Stimulated activated naive B cell treated with anti-CD40 and anti-IgM and Interleukin-4, amounts not matched to agents 10 μg/mL and 1 μg/mL and 100 μg/mL, for 72 hours (primary cell): ENCODE measurements around the gene HIPK2.

ENCODE experiments used
- ATAC-seq, 2 donors: fragments of 150-1000 bp; cut with Tn5 transposase; replicated peaks; 2 replicates each; pipeline ENCODE4 v1.10.0; 2021; ENCODE audit warnings: moderate library complexity in 1 of 2
- DNase-seq: peaks from one replicate; pipeline ENCODE4 v3.0.0; 2021
- H3K27ac Mint-ChIP-seq: one replicate; pipeline ENCODE4 v1.8.0; 2022; ENCODE audit warnings: mild to moderate bottlenecking, mixed read lengths
- H3K27me3 Mint-ChIP-seq, 2 donors: one replicate each; pipeline ENCODE4 v1.8.0; 2022; ENCODE audit warnings: mixed read lengths in 2 of 2
- H3K36me3 Mint-ChIP-seq, 2 donors: one replicate each; pipeline ENCODE4 v1.8.0; 2022; ENCODE audit warnings: mixed read lengths in 2 of 2, mild to moderate bottlenecking in 1 of 2
- H3K4me1 Mint-ChIP-seq, 2 donors: one replicate each; pipeline ENCODE4 v1.8.0; 2022; ENCODE audit warnings: mixed read lengths in 2 of 2, mild to moderate bottlenecking in 1 of 2
- H3K4me3 Mint-ChIP-seq, 2 donors: one replicate each; pipeline ENCODE4 v1.8.0; 2022; ENCODE audit warnings: mild to moderate bottlenecking in 2 of 2, mixed read lengths in 2 of 2, moderate library complexity in 1 of 2
- H3K9me3 Mint-ChIP-seq, 2 donors: one replicate each; pipeline ENCODE4 v1.8.0; 2022; ENCODE audit warnings: mixed read lengths in 2 of 2, mild to moderate bottlenecking in 1 of 2

Gene HIPK2

DNA sequence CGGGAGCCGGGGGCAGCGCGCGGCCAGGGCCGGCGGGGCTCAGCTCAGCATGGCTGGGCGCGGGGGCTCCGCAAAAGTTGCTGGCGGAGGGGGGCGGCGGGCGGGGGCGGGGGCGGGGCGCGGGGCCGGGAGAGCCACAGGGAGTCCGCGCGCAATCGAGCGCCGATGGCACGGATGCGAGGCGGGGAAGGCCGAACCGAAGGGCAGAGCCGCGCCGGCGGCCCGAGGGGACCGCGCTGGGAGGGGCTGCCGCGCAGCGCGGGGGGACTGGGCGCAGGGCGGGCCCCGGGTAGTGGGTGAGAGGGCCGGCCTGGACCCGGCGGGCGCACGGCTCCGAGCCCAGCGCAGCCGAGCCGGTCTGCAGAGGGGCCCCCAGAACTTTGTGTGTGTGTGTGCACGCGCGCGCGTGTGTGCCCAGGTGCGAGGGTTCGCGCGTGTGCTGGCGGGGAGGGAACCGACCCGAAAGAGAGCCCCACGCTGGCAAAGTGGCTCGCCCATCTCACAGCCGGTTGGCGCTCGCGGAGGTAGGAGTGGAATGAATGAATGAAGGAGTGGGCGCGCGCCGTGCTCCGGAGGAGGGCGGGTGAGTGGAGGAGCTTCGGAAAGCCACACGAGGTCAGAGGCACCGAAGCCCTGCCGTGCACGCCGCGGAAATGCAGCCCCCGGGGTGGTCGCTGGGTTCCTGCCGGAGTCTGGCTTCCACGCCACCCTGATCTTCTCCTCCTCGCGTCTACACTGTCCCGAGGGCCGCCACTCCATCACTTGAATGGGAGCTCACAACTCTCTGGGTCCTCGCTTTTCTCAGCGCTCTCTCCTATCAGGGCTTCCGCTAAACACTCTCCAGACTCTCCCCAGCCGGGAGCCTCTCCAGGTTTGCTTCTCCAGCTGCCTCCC is at the start of gene HIPK2:
Gene HIPK2 (minus strand): TSS at position 51 of the 894 bp plus-strand sequence. CDS start 375 bp downstream, outside the sequence.
- Mint-ChIP-seq H3K9me3 (no peaks in the 10 kb centered on the region), H3K4me3 (peak within 1 kb of the TSS; percentile 96 to 100), H3K4me1 (peaks cover 36 to 50% of the 10 kb centered on the region in 2 donors), H3K36me3 (peaks cover 5 to 15% of the 10 kb centered on the region in 2 donors), H3K27ac (peak within 1 kb of the TSS; percentile 99), H3K27me3 (peaks cover 15 to 28% of the 10 kb centered on the region in 2 donors)
- peak; percentile 62 for DNase-seq
- ATAC-seq = peak; percentile 62 to 72

DNA sequence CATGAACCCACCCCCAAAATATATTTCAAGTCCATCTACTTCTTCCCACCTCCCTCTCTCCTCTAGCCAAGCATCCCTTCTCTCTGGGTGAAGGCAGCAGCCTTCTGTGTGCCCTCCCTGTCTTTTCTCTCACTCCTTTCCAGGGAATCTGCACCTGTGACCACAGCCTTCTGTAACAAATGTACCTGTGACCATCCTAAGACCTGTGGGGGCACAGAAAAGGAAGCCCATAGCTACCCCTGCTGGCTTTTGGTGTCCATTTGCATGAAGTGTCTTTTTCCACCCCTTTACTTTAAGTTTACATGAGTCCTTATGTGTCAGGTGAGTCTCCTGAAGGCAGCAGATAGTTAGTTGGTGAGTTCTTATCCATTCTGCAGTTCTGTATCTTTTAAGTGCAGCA is 49.2 kb upstream of the HIPK2 start:
- Mint-ChIP-seq H3K4me1 (peaks cover 18 to 35% of the 10 kb centered on the region in 2 donors), H3K27me3 (peaks cover 0 to 4% of the 10 kb centered on the region in 2 donors), H3K27ac (no peak overlapping the region), H3K36me3 (peaks cover 0 to 4% of the 10 kb centered on the region in 2 donors), H3K9me3 (no peaks in the 10 kb centered on the region), H3K4me3 (no peak overlapping the region)
- ATAC-seq (no peak), DNase-seq (no peak)

DNA sequence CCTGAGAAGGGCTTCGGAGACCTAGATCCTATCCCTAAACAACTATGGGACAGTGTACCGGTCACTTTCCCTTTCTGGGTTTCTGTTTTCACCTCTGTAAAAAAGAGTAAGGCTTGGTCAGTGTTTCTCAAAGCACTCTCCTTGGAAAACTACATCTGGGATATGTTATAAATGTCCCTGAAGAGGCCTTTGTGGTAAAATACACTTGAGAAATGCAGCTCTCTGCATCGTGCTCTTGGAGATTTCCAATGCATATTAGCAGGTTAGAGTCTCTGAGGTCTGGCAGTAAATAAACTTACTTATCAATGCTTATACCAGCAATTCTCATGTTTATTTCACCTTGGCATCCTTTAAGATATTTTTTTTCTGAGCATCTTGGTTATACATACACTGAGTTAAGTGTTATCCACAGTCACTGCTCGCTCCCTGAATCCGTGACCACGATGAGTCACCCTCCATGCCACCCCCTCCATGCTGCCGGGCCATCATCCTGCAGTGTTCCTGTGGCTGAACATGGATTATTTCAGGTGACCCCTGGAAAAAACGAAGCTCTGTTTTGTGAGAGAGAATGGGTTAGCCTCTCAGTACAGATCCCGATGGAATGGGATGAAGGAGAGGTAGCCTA is 48.0 kb upstream of the HIPK2 start:
- Mint-ChIP-seq H3K4me1 (peaks cover 12 to 25% of the 10 kb centered on the region in 2 donors), H3K27ac (no peak overlapping the region), H3K27me3 (peaks cover 0 to 4% of the 10 kb centered on the region in 2 donors), H3K9me3 (no peaks in the 10 kb centered on the region), H3K4me3 (no peak overlapping the region), H3K36me3 (no peaks in the 10 kb centered on the region)
- DNase-seq = no peak
- no peak for ATAC-seq

DNA sequence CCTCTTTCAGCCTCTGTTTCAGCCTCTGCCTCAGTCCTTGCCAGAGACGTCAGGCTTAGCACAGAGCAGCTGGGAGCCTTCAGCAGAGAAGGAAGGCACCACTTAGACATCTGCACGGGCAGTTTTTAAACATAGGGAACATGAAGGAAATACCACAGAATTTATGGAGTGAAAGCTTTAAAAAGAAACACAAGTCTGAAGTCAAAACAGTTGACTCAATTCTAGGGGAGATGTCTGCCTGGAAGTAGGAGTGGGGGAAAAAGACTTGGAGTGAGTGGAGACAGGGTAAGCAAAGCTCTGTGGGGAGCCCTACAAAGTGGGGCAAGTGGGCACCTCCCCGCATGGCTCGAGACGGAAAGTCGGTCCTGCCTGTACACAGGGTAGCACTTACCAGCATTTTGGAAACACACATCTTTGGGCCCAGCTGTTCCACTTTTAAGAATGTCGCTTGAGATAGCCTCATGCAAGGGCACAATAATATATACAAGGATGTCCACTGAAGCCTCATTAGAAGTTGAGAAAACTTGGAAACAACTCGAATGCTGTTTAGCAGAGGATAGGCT is 46.2 kb upstream of the HIPK2 start:
- no peak for DNase-seq
- Mint-ChIP-seq H3K36me3 (no peaks in the 10 kb centered on the region), H3K27me3 (peaks cover 0 to 4% of the 10 kb centered on the region in 2 donors), H3K4me3 (no peak overlapping the region), H3K9me3 (no peaks in the 10 kb centered on the region), H3K27ac (no peak overlapping the region), H3K4me1 (peaks cover 3 to 8% of the 10 kb centered on the region in 2 donors)
- ATAC-seq = no peak

DNA sequence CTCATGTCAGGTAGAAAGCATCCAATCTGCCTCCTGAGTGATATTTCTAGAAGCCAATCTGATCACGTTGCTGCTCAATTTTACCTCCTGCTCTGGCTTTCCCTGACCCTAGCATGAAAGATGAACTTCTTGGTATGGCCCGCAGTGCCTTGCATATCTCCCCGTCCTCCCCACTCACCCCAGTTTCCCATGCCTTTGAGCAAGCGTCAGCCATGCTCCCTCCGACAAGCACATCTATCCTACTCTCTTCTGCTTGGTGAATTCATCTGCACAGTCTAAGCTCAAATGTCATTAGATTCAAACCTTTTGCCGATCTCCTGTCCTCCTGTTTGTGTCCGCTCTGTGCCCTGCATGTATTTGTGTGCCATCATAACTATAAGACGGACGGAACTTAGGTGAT is 45.1 kb upstream of the HIPK2 start:
- no peak for ATAC-seq
- H3K27ac Mint-ChIP-seq = no peak overlapping the region
- no peaks in the 10 kb centered on the region for H3K36me3 Mint-ChIP-seq
- no peak overlapping the region for H3K4me3 Mint-ChIP-seq
- DNase-seq = no peak
- peaks cover 0 to 4% of the 10 kb centered on the region in 2 donors for H3K27me3 Mint-ChIP-seq
- no peaks in the 10 kb centered on the region for H3K4me1 Mint-ChIP-seq
- H3K9me3 Mint-ChIP-seq = no peaks in the 10 kb centered on the region

DNA sequence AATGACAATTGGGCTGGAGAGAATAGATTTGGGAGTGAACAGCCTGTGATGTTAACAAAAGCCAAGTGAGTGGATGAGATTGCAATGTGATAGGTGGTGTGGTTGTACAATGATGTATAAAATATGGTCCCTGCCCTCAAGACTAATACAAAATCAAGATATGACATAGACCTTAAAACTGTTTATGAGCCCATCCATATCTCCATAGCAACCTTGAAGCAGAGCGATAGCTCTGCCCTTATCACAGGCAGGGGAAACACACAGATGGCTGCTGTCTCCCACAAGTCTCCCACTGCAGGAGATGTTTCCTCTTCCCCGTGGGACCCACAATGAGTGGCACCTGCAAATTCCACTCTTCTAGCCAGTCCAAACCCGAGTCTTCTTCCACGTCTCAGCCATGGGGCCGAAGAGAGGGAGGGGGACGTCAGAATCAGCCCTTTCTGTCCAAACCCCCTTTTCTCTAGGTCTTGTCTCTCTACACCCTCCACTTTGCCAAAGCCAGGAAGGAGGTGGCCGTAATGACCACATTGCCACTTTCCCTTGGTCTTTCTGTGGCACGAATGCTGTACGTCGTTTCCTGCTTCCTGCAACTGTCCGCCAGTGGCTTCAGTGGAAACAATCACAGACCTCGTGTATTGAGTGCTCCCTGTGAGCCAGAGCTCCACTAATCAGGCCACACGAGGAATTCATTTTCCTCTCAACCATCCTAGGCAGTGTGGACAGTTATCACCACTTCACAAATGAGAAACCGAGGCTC is 43.7 kb upstream of the HIPK2 start:
- peaks cover 0 to 4% of the 10 kb centered on the region in 2 donors for H3K36me3 Mint-ChIP-seq
- H3K9me3 Mint-ChIP-seq = peaks cover 7 to 8% of the 10 kb centered on the region in 2 donors
- ATAC-seq = no peak
- no peak for DNase-seq
- no peaks in the 10 kb centered on the region for H3K4me1 Mint-ChIP-seq
- H3K4me3 Mint-ChIP-seq = no peak overlapping the region
- H3K27me3 Mint-ChIP-seq = peaks cover 0 to 5% of the 10 kb centered on the region in 2 donors
- H3K27ac Mint-ChIP-seq = no peak overlapping the region

DNA sequence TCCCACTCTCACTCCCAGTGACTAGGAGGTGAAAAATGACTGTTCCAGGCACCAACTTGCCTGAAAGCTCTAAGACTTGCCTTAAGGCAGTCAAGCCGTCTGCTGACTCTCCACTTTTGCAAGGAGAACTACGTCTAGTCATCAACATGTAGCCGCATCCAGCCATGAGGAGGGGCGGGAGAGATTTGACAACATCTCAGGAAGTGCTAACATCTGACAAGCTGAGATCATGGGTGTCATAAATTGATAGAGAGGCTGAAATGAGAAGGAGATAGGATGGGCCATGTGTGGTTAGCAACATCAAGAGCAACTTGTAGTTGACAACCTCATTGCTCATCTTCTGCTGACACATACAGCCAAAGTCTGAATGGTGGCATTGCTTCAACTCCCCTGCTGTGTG is 42.3 kb upstream of the HIPK2 start:
- H3K27ac Mint-ChIP-seq = no peak overlapping the region

GRCh38 chr7:139817249-139817648 is 39.5 kb upstream of the HIPK2 start:
- H3K4me3 Mint-ChIP-seq = no peak overlapping the region
- H3K27ac Mint-ChIP-seq = no peak overlapping the region
- peaks cover 0 to 5% of the 10 kb centered on the region in 2 donors for H3K27me3 Mint-ChIP-seq
- H3K36me3 Mint-ChIP-seq = peaks cover 0 to 8% of the 10 kb centered on the region in 2 donors
- peaks cover 13 to 15% of the 10 kb centered on the region in 2 donors for H3K9me3 Mint-ChIP-seq
- H3K4me1 Mint-ChIP-seq = no peaks in the 10 kb centered on the region
- no peak for DNase-seq
- ATAC-seq = no peak

More for the DNA sequence above, 42.3 kb upstream of the HIPK2 start:
- DNase-seq (no peak), ATAC-seq (no peak)
- Mint-ChIP-seq H3K27me3 (peaks cover 0 to 5% of the 10 kb centered on the region in 2 donors), H3K9me3 (peaks cover 13 to 15% of the 10 kb centered on the region in 2 donors), H3K4me3 (no peak overlapping the region), H3K4me1 (no peaks in the 10 kb centered on the region), H3K36me3 (peaks cover 0 to 8% of the 10 kb centered on the region in 2 donors)

GRCh38 chr7:139813689-139814088 is 35.9 kb upstream of the HIPK2 start:
- ATAC-seq = no peak
- Mint-ChIP-seq H3K27me3 (peaks cover 0 to 5% of the 10 kb centered on the region in 2 donors), H3K27ac (no peak overlapping the region), H3K4me3 (no peak overlapping the region), H3K36me3 (peaks cover 0 to 8% of the 10 kb centered on the region in 2 donors), H3K4me1 (peaks cover 0 to 2% of the 10 kb centered on the region in 2 donors), H3K9me3 (peaks cover 13 to 15% of the 10 kb centered on the region in 2 donors)
- no peak for DNase-seq

GRCh38 chr7:139813151-139813550 is 35.4 kb upstream of the HIPK2 start:
- Mint-ChIP-seq H3K9me3 (peaks cover 13 to 15% of the 10 kb centered on the region in 2 donors), H3K27me3 (peaks cover 0 to 5% of the 10 kb centered on the region in 2 donors), H3K27ac (no peak overlapping the region), H3K4me3 (no peak overlapping the region), H3K4me1 (peaks cover 0 to 2% of the 10 kb centered on the region in 2 donors), H3K36me3 (peaks cover 0 to 8% of the 10 kb centered on the region in 2 donors)
- DNase-seq (no peak), ATAC-seq (no peak)

DNA sequence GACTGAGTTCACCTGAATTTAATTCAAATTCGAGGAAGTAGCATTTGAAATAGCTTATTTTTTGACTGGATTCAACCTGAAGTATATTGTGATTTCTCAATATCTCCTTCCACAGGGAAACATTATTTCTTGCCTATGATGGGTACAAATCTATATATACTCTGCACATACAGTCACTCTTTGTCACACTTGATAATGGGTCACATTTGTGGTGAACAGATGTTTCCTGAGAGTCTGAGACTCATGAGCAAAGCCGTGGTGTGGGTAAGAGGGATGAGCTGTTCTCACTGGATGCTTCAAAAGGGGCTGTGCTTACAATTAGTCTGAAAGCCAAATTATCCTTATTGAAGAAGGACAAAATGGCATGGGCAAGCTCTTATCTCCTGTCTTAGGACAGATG is 33.3 kb upstream of the HIPK2 start:
- no peak overlapping the region for H3K4me3 Mint-ChIP-seq
- H3K27ac Mint-ChIP-seq = no peak overlapping the region
- peaks cover 0 to 2% of the 10 kb centered on the region in 2 donors for H3K4me1 Mint-ChIP-seq
- ATAC-seq (peak in 1 of 2 donors; percentile 31), DNase-seq (no peak)
- H3K9me3 Mint-ChIP-seq = peaks cover 5% of the 10 kb centered on the region in 2 donors
- H3K36me3 Mint-ChIP-seq = peaks cover 1 to 10% of the 10 kb centered on the region in 2 donors
- peaks cover 6 to 7% of the 10 kb centered on the region in 2 donors for H3K27me3 Mint-ChIP-seq

GRCh38 chr7:139808846-139809442 is 31.1 kb upstream of the HIPK2 start:
- H3K27me3 Mint-ChIP-seq = peaks cover 6 to 7% of the 10 kb centered on the region in 2 donors
- ATAC-seq = no peak
- peaks cover 0 to 2% of the 10 kb centered on the region in 2 donors for H3K4me1 Mint-ChIP-seq
- DNase-seq = no peak
- H3K4me3 Mint-ChIP-seq = no peak overlapping the region
- H3K9me3 Mint-ChIP-seq = peaks cover 5 to 7% of the 10 kb centered on the region in 2 donors
- no peak overlapping the region for H3K27ac Mint-ChIP-seq
- H3K36me3 Mint-ChIP-seq = peaks cover 1 to 13% of the 10 kb centered on the region in 2 donors

DNA sequence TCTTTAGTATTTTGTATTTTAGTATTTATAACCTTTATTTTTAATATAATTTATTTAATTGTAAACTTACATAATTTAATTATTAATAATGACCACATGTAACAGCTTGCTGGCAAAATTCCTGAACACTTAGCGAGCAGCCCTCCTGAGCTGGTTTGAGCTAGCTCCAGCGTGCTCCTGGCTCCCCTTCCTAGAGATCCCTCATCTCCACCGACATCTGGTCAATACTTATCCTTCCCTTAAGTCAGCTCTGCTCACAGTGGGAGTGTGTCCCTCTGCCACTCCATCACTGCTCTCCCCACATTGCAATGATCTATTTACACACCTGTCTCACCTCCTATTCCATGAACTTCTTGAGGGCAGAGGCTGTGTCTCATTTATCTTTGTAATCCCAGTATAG is 30.6 kb upstream of the HIPK2 start:
- peaks cover 6 to 7% of the 10 kb centered on the region in 2 donors for H3K27me3 Mint-ChIP-seq
- H3K4me3 Mint-ChIP-seq = no peak overlapping the region
- DNase-seq (no peak), ATAC-seq (no peak)
- peaks cover 5 to 7% of the 10 kb centered on the region in 2 donors for H3K9me3 Mint-ChIP-seq
- H3K36me3 Mint-ChIP-seq = peaks cover 1 to 13% of the 10 kb centered on the region in 2 donors
- no peak overlapping the region for H3K27ac Mint-ChIP-seq
- H3K4me1 Mint-ChIP-seq = peaks cover 0 to 2% of the 10 kb centered on the region in 2 donors
